Measurements from ENCODE around the gene CEP192.

Gene CEP192

GRCh38 chr18:13126966-13127598 is 135.9 kb downstream of the CEP192 start:
- no peak for TF ChIP-seq CTCF (conservative IDR thresholded peaks at IDR 0.05; ENCODE audit: low read depth, low read length)
- Histone ChIP-seq H3K4me2 (no peak overlapping the region), H3K9ac (no peak overlapping the region), H3K27me3 (ENCODE audit: insufficient read depth, low read depth) (no peaks in the 10 kb centered on the region), H3K79me2 (ENCODE audit: insufficient read depth, low read depth) (no peaks in the 10 kb centered on the region), H3K36me3 (ENCODE audit: insufficient read depth) (no peaks in the 10 kb centered on the region), H3K4me3 (IDR thresholded peaks at IDR 0.05; ENCODE audit: insufficient read depth, low read depth, low read length) (no peak overlapping the region), H4K20me1 (ENCODE audit: insufficient read depth) (no peaks in the 10 kb centered on the region), H3K4me1 (ENCODE audit: low read depth, poor library complexity, severe bottlenecking) (peaks cover 6% of the 10 kb centered on the region), H3K27ac (no peak overlapping the region), H2AFZ (ENCODE audit: low read depth) (no peak overlapping the region)

- Histone ChIP-seq H3K79me2 (ENCODE audit: insufficient read depth, low read depth) (no peaks in the 10 kb centered on the region), H2AFZ (ENCODE audit: low read depth) (no peak overlapping the region), H3K9ac (no peak overlapping the region), H3K4me1 (ENCODE audit: low read depth, poor library complexity, severe bottlenecking) (peaks cover 5% of the 10 kb centered on the region), H3K27ac (no peak overlapping the region), H3K36me3 (ENCODE audit: insufficient read depth) (no peaks in the 10 kb centered on the region), H3K27me3 (ENCODE audit: insufficient read depth, low read depth) (peaks cover 12% of the 10 kb centered on the region; the same call in 1 of the 2 replicates), H4K20me1 (ENCODE audit: insufficient read depth) (no peaks in the 10 kb centered on the region), H3K4me2 (no peak overlapping the region), H3K4me3 (IDR thresholded peaks at IDR 0.05; ENCODE audit: insufficient read depth, low read depth, low read length) (no peak overlapping the region)
- TF ChIP-seq CTCF (conservative IDR thresholded peaks at IDR 0.05; ENCODE audit: low read depth, low read length) = no peak
Measured at GRCh38 chr18:13131283-13131682, 140.1 kb downstream of the CEP192 start.

- Histone ChIP-seq H3K4me2 (no peak overlapping the region), H4K20me1 (ENCODE audit: insufficient read depth) (no peaks in the 10 kb centered on the region), H3K4me3 (IDR thresholded peaks at IDR 0.05; ENCODE audit: insufficient read depth, low read depth, low read length) (no peak overlapping the region), H3K9ac (no peak overlapping the region), H2AFZ (ENCODE audit: low read depth) (no peak overlapping the region), H3K27ac (no peak overlapping the region), H3K79me2 (ENCODE audit: insufficient read depth, low read depth) (no peaks in the 10 kb centered on the region), H3K4me1 (ENCODE audit: low read depth, poor library complexity, severe bottlenecking) (peaks cover 8% of the 10 kb centered on the region), H3K27me3 (ENCODE audit: insufficient read depth, low read depth) (peaks cover 29% of the 10 kb centered on the region; the same call in 1 of the 2 replicates), H3K36me3 (ENCODE audit: insufficient read depth) (no peaks in the 10 kb centered on the region)
- TF ChIP-seq CTCF (conservative IDR thresholded peaks at IDR 0.05; ENCODE audit: low read depth, low read length) = no peak
Measured at GRCh38 chr18:13134551-13135401, 143.6 kb downstream of the CEP192 start.

GRCh38 chr18:13136056-13136903 is 145.1 kb downstream of the CEP192 start:
- Histone ChIP-seq H3K4me1 (ENCODE audit: low read depth, poor library complexity, severe bottlenecking) (peaks cover 8% of the 10 kb centered on the region), H2AFZ (ENCODE audit: low read depth) (peak overlapping the region; percentile 86), H3K79me2 (ENCODE audit: insufficient read depth, low read depth) (no peaks in the 10 kb centered on the region), H4K20me1 (ENCODE audit: insufficient read depth) (no peaks in the 10 kb centered on the region), H3K9ac (peak overlapping the region; percentile 15; the same call in 1 of the 2 replicates), H3K27me3 (ENCODE audit: insufficient read depth, low read depth) (peaks cover 29% of the 10 kb centered on the region; the same call in 1 of the 2 replicates), H3K4me2 (peak overlapping the region; percentile 97), H3K4me3 (IDR thresholded peaks at IDR 0.05; ENCODE audit: insufficient read depth, low read depth, low read length) (no peak overlapping the region), H3K27ac (no peak overlapping the region), H3K36me3 (ENCODE audit: insufficient read depth) (no peaks in the 10 kb centered on the region)
- no peak for TF ChIP-seq CTCF (conservative IDR thresholded peaks at IDR 0.05; ENCODE audit: low read depth, low read length)

All from KMS-11 (cell line).